CD4-positive, alpha-beta T cell treated with Interleukin-4 for 1 hour (primary cell): ENCODE measurements around the gene ADGRD1.
"Not testable (repeated sequence)": the region's sequence is repeated elsewhere in the genome, so short reads cannot be mapped to it uniquely, and the experiment has no call there.

Experiments
- DNase-seq, 2 donors: peaks; one replicate each; pipeline ENCODE4 v3.0.0-alpha.2; 2020 to 2022

The ADGRD1 gene

DNA sequence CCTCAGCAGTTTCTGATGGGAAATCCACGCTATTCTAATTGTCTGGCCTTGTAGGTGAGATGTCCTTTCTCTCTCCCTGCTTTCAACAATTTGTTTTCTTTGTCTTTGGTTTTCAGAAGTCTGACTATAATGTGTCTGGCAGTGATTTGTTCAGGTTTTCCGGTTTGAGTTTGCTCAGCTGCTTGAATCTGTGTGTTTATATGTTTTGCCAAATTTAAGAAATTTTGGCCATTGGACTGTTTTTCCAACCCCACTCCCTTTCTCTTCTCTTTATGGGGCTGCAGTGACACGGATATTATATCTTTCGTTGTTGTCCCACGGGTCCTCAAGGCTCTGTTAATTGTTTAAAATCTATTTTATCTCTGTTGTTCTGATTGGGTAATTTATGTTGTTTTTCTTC, 105.0 kb downstream of the ADGRD1 start:
- DNase-seq = no peak

DNA sequence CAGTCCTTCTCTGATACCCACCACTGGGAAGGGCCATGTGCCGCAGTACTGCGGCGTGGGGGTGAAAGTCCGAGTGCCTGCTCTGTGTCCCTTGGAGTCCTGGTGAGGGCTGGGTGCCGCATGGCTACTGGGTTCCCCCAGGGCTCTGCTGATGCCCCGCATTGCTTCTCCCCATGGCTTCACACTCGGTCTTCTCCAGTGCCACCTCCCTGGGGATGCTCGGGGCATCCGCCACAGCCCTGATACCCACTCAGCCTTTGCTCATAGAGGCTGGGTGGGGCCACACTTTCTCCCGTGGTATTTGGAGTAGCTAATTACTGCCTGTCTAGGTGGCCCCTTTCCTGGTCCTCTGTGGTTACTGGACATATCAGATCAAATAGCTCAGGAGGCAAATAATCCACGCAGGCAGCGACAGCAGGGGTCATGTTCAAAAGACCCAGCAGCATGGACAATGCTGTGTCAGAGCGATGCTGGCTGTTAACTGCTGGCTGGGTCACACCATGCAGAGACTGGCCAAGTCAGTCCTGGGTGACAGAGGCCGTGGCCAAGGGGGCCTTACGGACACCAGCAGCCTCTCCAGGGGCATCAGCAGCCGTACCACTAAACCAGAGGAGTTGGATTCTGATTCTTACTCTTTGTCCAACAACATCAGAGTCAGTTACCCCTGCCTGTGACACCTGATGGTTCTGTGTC, 106.5 kb downstream of the ADGRD1 start:
- DNase-seq = peak in 1 of 2 donors; percentile 3

DNA sequence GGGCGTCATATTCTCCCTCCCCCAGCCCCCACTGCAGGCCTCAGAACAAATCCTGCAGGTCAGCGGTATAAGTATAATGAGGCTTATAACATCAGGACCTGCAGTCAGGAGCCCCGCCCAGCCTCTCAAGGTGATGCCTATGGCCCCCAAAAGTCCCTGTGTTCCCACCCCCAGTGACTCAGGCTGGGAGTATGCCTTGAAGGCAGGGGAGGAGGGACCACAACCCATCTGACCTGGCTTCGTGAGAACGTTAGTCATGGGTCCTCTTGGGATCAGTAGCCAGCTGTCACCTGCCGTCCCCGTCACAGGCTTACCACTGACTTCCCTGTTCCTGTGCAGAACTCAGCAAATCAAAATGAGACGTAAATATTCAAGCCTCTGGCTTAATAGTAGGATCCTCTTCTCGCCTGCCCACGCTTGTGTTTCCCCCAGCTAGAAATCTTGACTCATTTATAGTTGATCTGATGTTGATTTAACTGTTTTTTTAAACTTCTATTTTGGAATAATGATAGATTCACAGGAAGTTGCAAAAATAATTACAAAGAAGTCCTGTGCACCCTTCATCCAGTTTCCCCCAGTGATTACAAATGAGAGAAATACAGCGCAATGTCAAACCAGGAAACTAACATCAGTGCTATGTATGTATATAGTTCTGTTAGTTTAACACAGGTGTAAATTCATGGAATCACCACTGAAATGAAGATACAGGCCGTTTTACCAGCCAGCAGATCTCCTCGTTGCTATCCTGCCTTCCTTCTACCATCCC, 107.5 kb downstream of the ADGRD1 start:
- DNase-seq = peak in 1 of 2 donors; percentile 15

DNA sequence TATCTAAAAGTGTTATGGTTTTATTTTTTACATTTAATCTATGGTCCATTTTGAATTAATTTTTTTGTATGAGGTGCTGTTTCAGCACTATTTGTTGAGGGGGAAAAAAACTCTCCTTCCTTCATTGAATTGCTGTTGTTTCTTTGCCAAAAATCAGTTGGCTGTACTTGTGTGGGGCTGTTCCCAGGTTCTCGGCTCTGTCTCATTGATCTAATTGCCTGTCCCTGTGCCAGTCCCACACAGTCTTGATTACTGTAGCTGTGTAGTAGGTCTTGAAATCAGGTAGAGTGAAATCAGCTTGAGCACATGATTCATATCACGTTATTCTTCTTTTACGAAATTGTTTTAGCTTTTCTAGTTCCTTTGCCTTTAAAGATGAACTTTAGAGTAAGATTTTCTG, 109.7 kb downstream of the ADGRD1 start:
- no peak for DNase-seq

DNA sequence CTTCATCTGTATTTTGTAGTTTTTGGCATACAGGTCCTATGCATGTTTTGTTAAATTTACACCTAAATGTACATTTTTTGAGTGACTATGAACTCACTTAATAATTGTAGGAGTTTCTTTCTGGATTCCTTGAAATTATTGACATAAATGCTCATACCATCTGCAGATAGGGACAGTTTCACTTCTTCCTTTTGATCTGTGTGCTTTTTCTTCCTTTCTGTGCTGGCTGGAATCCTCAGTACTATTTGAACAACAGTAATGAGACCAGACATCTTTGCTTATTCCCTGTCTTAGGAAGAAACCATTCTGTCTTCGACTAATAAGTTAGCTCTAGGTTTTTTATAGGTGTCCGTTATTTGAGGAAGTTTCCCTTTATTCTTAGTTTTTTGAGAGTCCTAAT, 110.3 kb downstream of the ADGRD1 start:
- DNase-seq = no peak

DNA sequence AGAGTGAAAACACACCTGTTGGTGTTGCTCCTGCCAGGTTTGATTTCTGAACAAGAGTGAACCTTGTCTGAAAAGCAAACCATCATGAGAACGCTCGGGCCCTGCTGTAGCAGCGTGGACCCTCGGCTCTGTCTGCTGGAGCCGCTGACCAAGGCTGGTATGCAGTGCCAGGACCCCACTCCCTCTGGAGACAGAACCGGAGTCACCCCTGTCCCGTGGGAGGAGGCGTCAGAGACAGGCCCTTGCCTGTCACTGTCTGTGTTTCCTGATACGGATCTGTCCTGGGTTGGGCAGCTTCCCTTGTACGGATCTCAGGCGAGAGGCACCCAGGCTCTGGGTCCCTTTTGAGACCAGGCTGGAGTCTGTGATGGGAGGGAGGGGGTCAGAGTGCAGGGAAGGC, 111.6 kb downstream of the ADGRD1 start:
- no peak for DNase-seq

DNA sequence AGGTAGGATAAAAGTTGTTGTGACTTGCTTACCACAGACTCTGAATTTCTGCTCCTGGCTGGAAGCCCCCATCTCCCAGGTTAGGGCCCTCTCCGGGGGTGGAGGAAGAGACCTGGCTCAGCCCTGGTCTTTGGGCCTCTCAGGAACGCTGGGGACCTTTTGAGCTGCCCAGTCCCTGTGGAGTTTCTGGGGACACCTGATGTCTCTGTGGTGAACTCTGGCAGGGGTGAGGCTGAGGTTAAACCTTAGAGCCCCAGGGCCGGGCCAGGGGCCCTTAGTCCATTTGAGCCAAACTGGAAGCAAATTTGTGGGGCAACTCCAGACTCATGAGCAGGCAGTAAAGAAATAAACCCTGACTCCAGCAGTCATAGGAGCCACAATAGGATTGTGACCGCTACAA, 112.1 kb downstream of the ADGRD1 start:
- no peak for DNase-seq

DNA sequence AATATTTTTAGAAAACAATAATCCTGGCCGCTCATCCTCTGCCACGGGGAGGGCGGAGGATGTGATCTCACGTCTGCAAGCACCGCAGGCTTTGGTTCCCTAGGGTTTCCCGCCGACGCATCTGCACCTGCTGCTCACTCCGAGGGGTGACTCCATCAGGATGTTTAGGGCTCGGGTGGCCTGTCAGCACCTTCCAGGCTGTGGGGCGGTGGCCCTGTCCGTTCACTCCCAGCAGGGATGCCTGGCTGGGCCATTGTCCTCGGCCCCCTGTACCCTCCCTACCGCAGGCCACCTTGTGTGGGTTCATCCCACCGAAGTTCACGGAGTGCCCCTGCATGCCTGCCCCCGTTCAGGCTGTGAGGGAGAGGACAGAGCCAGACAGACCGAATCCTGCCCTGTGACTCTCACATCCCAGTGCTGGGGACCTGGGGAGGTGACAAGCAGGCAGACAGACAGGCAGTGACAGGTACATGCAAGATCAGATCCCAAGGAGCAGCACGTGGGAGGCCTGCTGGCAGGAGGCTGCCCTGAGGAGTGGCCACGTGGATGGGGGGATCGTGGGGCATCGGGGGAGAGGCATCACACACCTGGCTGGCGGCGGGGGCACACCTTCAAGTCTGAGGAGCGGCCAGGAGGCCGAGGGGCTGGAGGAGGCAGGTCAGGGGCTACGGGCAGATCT, 112.6 kb downstream of the ADGRD1 start:
- DNase-seq = no peak

DNA sequence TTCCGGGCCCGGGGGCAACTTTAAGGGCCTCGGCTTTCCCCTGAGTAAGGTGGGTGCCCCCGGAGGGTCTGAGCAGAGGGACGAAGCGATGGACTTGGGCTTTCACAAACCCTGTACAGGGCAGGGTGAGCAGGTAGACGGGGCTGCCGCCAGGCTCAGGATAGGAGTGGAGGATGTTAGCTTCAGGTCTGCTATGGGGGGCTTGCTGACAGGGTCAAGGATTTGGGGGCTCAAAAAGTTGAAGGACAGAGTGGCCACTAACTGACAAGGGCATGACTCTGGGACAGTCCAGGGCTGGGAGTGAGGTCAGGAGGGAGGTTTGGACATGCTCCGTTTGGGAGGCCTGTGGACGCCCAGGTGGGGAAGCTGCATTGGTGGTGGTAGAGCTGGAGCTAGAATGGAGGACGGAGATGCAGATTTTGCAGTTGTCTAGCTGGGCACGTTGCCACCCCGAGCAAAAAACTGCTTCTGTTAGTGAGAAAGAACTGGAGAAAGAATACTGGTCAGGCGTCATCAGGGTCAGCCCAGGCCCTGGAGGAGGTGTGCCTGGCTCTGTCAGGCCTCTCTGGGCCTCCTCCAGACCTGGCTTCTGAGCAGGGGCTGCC, 113.3 kb downstream of the ADGRD1 start:
- DNase-seq = no peak

DNA sequence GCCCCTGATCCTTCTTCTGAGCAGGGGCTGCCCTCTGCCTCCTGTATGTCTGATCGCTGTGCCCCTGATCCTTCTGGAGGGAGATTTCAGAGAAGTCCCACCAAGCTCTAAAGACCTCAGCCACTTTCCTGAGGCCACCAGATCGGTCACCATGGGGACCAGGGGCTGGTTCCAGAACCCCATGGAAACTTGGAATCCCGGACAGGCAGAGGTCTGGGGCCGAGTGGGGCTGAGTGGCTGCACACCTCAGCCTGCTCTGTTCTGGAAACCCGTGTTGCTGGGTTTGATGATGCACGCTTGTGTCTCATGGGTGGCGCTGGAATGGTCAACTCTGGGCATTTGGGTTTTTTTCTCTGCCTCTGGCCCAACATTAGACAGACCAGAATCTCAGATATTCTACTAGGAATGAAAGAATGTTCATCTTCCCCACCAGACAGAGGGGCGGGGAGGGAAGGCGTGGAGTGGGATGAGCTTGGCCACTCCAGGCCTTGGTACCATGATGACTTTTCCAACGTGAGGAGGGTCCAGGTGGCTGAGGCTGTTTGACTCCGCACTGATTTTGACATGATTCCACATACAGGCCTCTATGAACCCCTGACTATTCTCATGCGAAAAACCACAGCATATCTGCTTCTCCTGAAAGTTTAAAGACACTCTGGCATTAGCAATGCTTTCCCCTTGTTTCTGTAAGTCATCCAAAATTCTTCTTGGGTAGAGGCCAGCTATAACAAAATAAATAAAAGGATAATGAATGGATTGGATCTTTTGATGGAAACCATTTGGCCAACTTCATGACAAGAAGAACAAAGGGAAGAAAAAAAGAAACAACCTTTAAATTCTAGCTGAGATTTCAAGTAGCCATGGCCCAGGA, 114.5 kb downstream of the ADGRD1 start:
- DNase-seq = no peak

DNA sequence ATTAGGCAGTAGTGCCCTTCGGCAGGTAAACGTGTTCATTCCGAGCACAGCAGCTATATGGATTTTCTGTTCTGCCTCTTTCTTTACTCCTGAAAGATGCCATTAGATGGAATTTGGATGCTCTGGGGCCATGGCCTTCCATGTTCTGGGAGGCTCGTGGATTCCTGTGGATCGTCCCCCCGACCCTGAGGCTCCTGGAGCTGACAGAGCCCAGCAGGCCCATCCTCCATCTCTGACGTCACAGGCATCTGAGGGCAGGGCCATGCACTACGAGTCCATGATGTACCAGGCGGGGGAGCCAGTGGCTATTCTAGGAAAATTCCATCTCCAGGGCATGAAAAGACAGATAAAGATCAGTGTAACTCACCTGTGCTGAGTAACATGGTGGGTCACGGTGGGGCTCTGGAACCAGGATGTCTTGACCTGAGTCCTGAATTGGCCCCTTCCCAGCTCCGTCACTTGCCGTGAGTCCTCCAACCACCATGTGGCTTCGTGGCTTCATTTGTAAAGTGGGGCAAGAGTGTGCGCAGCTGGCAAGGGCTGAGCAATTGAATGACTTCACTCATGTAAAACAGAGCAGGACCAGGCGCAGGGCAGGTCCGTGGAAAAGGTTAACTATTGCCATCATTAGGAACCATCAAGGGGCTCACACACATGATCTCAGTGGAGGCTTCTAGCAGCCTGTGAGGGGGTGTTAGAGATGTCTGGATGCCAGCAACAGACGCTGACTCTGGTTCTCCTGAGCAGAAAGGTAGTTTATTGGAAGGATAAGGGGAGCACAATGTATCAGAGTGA, 115.4 kb downstream of the ADGRD1 start:
- DNase-seq = not testable (repeated sequence)

DNA sequence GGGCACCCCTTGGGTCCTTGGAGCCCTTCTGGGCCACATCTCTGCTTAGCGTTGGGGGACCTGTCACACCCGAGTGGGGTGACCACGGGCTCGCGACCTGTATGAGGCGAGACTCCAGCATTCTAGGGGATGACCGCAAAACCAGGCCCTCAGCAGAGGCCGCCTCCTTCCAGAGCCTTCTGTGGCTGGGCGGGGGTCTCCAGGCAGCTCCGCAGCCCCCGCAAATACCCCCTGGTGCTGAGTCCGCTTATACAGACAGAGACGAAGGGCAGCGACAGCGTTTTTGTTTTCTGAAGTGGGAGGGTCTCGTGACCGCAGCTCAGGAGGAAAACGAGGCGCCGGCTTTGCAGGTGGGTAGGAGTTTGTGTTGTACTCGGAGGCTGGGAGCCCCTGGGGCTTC, 116.4 kb downstream of the ADGRD1 start:
- DNase-seq = not testable (repeated sequence)

DNA sequence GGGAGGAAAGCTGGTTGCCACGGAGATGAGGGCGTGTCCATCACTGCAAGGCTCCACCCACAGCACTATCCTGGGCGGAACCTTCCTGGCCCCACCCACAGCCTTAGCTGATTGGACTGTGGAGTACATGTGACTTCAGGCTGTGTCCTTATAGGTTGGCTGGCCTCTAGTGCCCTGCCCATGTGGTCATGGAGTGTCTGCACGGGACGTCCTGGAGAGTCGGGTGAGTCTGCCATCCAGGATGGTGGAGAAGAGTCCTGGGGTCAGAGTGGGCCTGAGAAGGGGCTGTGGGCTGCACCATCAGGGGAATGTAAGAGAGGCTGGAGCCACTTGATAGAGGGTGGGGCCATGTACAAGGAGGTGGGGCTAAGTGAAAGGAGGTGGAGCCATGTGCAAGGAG, 117.0 kb downstream of the ADGRD1 start:
- DNase-seq = not testable (repeated sequence)

DNA sequence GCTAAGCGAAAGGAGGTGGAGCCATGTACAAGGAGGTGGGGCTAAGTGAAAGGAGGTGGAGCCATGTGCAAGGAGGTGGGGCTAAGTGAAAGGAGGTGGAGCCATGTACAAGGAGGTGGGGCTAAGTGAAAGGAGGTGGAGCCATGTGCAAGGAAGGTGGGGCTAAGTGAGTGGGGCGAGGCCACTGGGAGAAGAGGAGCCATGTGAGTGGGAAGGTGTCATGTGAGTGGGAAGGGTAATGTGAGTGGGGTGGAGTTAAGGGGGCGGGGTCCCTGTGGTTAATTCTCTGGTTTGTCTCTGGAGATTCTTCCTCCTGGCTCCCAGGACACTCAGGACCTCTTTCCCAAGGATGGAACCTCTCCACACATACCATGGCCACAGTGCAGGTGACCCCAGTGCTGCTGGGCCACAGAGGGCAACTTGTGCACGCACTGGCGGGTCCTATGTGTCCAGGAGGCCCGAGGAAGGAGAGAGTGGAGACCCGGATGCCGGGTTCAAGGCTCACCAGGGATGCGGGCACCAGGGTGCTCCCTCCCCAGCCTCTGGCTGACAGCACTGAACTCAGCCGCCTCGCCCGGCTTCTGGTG, 117.6 kb downstream of the ADGRD1 start:
- DNase-seq = not testable (repeated sequence)

DNA sequence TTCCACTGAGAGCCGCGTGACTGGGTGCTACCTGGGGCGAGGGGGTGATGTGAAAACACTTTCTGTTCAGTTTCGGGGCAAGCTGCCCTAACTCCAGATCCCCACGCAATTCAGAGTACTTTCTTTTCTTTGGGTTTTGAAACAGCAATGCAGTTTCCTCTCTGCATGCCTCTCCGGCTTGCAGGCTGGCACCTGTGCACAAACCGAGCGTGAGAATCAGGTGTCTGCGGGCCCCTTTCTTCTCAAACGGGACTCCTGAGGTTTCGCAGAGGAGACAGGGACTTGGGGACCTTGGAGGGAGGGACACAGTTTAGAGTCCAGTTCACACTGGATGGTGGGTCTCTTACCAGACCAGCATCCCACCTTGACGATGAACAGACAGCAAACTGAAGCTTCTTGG, 118.2 kb downstream of the ADGRD1 start:
- DNase-seq = not testable (repeated sequence)

DNA sequence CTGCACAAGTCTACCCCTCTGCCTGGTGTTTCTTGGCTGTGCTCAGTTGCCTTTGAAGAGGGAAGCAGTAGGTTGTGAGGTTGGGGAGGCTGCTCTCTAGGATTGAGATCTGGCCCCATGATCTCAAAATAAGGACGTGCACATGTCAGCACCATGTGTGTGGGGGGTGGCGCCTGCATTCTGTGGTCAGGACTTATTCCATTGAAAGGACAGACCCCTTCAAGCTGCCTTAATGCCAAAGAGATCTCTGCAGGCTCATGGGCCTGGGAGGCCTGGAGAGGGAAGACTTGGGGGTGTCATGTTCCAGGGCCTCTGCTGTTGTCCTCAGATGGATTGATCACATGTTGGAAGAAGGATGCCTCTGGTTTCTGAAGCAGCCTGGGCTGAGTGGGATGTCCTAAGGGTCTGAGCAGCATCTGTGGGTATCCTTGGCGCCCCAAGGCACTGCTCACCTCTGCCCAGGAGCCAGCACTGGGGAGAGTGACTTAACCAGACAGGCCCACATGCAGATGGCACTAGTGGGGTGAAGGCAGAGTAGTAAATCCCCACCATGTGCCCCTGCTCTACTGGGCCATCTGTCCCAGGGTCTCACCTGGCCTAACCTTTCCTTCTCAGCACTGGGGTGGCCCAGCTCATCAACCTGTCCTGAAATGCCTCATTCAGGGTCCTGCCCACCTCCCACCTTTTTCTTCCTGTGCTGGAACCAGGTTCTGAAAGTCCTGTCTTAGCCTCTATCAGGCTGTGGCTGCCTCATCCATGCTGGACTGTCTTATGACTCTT, 118.9 kb downstream of the ADGRD1 start:
- DNase-seq = peak in 1 of 2 donors; percentile 9

DNA sequence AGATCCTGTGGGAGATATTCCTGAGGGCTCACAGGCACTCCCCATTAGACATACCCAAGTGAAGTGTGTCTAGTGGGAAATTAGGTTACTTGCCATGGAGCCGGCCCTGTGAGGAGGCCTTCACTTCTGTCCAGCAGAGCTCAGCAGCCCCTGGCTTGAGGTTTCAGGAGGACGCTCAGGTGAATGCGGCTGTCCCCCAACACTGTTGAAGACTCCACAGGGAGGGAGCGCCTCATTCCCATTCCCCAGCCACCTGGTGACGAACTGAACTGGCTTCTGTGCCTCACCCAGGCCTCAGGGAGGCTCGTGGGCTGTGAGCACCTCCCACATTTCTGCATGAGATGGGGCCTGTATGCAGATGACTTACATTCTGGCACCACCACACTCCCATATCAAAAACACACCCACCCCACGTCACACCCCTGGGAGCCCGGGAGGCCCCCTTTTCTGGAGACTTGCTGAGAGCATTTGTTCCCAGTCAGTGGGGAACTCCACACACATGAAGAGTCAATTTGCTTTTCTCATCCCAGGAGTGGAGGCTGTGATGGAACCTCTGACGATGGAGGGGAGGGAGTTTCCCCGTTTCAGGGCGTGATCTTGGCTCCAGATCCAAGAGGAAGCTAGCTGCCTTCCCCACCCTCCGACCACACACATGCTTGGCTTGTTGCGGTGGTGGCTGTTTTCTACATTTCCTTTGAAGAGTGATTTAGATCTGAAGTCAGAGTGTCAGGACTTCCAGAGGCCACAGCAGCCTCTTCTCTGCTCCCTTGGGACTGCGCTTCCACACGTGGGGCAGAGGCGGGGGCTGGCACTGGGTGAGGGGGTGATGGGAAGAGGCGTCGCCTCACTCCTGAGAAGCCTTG, 120.7 kb downstream of the ADGRD1 start:
- no peak for DNase-seq

DNA sequence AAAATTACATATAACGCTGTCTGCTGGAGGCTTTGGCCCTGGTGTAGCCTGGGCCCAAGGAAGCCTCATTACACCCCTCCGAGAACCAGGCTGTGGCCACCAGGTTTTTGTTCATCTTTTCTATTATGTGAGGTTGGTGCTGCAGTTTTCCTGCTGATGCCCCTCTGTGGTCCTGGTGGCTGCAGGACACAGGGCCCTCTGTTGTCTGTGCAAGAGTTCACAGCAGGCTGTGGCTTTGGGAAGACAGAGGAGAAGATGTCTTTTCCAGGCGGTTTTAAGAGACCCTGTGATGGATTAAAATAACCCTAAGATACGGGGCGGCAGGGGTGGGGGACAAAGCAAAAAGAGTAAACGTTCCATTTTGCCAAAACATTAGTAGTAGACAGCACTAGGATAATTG, 121.5 kb downstream of the ADGRD1 start:
- no peak for DNase-seq

DNA sequence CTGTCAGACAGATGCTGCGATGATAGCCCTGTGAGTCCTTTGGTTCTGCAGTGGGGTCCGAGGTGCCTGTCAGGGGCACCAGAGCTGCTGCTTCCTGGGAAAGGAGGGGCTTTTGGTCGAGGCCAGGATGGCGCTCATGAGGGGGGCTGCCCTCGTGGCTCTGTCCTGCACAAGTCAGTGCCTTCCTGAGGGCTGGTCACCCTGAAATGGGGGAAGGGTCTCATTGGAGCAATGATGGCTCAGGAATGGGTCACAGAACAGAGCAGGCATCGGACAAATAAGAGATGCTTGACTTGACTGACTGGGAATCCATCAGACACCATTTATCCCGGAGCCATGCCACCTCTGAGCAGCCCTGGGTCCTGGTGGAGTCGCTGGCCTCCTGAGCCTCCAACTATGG, 121.9 kb downstream of the ADGRD1 start:
- no peak for DNase-seq
